GM18519 (cell line): ENCODE results near the gene PRTN3.

Experiments
- ATAC-seq: cut with Tn5 transposase; IDR thresholded peaks from one replicate; pipeline ENCODE4 v1.9.1; 2021; ENCODE audit warnings: mild to moderate bottlenecking, moderate library complexity; ENCODE audit not compliant: unreplicated experiment, low FRiP score

PRTN3 gene, protein sequence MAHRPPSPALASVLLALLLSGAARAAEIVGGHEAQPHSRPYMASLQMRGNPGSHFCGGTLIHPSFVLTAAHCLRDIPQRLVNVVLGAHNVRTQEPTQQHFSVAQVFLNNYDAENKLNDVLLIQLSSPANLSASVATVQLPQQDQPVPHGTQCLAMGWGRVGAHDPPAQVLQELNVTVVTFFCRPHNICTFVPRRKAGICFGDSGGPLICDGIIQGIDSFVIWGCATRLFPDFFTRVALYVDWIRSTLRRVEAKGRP

DNA sequence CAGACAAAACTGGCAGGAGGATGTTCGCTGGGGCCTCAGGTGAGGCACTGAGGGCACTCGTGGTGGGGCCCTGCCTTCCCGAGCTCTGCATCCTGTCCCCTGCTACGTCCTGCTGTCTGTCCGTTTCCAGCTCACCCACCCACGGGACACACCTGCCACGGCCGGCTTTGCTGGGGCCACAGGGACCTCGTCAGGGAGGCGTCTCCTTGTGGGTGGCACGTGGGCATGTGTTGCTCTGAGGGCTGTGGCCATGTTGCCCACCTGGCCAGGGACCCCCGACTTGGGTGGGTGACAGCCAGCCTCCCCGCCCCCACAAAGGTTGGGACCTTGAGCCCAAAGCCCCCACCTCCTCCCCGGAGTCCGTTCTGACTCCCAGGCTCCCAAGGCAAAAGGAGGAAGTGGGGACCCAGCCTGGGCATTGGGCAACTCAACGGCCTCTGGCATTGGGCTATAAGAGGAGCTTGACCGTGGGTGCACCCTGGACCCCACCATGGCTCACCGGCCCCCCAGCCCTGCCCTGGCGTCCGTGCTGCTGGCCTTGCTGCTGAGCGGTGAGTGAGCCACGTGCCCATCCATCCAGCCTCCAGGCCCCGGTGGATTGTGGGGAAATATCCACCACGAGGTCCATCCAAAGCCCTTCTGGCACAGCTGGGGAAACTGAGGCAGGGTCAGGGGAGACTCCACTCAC is at the start of gene PRTN3:
PRTN3 (plus strand) TSS at position 481 of the 688 bp plus-strand sequence; CDS start at position 491, 10 bp downstream.
- no peak for ATAC-seq

DNA sequence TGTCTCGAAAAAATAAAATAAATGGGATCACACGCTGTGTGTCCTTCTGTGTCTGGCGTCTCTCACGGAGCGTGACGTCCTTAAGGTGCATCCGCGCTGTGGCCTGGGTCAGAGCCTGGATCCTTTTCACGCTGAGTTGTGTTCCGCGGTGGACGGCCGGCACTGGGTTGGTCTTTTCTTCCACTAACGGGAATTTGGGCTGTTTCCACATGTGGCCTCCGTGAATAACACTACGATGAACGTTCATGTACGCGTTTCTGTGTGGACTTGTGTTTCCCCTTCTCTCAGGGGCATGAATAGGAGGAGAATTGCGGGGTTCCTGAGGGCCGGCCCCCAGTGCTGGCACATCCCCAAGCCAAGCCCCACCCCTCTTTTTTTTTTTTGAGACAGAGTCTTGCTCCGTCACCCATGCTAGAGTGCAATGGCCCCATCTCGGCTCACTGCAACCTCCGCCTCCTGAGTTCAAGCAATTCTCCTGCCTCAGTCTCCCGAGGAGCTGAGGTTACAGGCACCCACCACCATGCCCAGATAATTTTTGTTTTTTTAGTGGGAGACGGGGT is 49.7 kb upstream of the PRTN3 start:
- no peak for ATAC-seq

DNA sequence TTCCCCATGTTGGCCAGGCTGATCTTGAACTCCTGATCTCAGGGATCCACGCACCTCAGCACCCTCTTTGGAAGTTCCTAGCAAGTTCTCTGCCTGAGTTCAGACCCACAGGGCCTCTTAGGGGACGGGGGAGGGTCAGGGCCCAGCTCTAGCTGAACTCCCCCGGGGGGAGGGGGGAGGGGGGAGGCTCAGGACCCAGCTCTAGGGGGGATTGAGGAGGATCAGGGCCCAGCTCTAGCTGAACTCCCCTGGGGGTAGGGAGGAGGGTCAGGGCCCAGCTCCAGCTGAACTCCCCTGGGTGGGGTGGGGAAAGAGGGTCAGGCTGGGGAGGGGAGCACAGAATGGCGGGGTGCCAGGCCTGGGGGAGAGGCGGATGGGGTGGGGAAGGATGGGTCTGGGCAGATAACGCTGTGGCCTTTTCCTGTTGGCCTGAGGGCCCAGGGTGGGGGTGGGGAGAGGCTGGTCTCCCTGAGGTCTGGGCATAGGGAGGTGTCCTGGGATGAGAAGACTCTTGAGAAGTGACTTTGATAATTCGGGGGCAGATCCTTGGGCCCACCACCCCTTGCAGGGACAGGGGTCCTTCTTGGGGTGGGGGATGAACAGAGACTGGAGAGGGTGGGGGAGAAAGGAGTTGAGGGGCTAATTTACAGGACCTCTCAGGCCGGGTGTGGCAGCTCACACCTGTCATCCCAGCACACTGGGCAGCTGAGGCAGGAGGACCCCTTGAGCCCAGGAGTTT is 49.1 kb upstream of the PRTN3 start:
- ATAC-seq, result no peak

DNA sequence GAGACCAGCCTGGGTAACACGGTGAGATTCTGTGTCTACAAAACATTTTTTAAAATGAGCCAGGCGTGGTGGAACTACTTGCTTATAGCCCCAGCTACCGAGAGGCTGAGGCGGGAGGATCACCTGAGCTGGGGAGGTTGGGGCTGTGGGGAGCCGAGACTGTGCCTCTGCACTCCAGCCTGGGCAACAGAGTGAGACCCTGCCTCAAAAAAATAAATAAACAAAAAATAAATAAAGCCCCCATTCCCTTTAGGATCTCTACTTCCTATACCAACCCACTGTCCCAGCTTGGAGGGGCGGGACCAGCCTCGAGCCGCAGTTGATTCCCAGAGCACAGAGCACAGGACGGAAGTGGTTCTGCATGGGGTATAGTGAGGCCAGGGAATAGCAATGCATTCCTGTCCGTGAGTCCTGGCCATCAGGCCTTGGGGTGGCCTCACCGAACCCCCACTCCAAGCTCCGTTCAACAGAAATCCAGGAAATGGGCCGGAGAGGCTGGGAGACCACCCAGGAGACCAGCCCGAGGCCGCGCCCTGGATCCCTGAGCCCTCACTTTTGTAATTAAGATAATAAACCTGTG is 48.4 kb upstream of the PRTN3 start:
- ATAC-seq, result no peak

DNA sequence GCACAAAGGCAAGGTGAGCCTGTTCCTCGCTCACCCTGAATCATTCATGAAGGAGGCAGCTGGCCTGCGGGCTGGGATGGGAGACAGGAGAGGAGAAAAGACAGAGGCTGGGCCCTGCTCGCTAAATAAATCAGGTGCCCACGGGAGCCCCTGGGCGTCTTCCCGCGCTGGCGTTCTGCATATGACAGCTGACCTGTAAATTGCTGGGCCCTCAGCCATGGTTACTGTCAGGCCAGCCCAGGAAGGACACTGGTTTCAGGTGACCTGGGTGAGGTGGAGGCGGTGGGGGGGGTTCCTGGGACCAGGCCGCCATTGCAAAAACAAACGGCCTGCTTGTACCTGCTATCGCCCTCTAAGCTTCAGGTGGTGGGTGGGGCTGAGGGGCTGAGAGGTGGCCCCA is 47.0 kb upstream of the PRTN3 start:
- ATAC-seq, result no peak

DNA sequence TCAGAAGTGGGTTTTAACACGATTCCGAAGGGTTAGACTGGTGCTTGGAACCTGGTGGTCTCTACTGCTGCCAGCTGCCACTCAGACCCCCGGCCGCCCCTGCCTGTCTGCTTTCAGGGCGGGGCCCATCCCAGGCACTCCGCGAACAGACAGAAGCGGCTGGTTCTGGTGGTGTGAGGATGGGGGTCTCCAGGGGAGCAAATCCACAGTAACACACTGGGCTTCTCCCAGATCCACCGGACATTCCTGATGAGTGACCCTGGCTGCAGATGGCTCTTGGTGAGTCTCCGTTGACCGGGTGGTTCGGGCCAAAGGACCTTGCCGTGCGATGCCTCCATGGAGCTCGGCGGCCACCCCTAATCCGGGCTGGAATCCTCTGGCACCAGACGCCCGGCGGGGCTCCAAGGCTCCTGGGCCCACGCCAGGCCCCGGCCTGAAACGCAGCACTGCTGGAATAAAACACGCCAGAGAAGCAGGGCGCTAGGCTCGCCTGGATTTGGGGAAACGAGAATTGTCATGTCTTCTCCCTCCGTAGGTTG is 45.7 kb upstream of the PRTN3 start:
- ATAC-seq, result no peak

DNA sequence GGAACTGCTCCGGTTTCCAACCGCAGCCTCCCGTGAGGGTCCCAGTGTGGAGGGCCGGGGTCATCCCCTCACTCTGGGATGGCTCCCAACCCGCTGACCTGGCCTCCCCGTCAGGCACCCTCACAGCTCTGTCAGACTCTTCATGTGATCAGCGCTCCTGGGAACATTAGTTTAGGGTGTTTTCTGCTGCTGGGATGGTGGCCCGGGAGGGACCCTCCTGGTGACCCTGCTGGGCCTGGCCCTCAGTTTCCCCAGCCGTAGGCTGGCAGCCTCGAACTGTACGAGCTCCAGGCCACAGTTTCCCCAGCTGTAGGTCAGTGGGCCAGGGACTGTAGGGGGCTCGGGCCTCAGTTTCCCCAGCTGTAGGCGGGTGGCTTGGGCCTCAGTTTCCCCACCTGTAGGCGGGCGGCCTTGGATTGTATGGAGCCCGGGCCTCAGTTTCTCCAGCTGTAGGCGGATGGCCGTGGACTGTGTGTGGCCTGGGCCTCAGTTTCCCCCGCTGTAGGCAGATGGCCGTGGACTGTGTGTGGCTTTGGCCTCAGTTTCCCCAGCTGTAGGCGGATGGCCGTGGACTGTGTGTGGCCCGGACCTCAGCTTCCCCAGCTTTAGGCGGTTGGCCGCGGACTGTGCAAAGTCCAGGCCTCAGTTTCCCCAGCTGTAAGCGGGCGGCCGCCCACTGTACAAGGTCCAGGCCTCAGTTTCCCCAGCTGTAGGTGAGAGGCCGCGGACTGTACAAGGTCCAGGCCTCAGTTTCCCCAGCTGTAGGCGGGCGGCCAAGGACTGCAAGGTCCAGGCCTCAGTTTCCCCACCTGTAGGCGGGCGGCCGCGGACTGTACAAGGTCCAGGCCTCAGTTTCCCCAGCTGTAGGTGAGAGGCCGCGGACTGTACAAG is 44.9 kb upstream of the PRTN3 start:
- no peak for ATAC-seq

DNA sequence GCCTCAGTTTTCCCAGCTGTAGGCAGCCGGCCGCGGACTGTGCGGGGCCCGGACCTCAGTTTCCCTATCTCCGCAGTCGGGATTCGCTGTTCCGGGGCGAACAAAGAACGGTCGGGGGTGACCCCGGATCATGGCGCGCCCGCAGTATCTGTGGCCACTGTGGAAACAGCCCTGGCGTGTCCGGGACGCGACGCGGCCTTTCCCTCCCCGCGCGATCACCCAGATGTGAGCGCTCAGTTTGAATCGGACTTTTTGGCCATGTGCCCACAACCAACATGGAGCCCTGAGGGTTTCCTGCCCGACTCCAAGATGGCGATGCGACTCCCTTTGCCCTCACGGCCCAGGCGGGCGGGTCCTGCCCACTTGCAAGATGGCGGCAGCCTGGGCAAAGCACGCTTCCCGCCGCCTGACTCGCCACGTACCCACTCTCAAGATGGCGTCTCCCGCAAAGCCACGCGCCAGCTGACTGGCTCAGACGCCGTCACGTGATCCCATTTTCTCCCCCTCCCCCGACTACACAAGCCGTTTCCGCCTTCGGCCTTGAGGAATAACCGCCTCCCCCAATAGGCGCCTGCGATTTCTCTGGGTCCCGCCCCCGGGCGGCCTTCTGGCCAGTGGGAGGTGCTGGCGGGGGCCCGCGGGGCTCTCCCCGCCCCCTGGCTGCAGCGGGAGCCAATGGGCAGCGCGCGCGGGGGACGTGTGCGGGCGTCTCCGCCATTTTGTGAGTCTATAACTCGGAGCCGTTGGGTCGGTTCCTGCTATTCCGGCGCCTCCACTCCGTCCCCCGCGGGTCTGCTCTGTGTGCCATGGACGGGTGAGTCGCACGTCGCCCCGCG is 43.9 kb upstream of the PRTN3 start, which contains the start of gene PTBP1:
PTBP1 (plus strand) TSS at position 761 of the 836 bp plus-strand sequence; CDS start at position 807, 46 bp downstream.
- ATAC-seq, result peak; percentile 62

DNA sequence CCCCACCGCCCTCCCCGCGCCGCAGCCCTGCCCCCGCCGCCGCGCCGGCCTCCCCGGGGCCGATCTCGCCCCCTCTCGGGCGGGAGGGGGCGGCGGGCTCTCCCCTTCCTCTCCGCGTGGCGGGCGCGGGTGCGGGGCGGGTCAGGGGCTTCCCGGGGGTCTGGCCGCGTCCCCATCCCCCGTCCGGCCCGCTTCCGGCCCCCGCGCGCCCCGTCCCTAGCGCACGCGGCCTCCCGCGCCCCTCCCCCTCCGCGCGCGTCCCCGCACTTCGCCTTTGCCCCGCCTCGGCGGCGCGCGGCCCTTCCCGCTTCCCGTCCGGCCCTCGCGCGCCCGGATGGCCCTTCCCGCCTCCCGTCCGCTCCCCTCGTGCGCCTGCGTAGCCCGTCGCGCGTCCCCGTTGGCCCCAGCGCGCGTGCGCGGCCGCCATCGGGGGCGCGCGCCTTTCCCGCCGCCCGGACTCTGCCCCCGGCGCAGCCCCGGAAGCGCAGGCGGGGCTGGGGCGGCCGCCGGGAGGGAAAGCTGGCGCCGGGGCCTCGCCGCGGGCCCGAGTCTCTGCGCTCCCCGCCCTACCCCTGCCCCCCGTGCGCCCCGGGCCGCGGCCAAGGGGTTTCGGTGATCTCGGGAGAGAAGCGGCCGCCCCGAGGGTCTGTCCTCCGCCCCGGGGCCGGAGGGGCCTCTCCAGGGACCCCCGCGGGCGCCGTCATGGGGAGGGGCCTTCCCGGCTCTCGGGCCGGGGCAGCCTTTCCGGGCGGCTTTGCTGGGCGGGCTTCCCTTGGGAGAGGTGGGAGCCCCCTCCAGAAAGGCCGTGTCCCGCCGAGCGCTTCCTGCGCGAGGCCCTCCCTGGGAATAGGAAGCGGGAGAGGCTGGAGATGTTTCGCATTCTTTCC is 43.0 kb upstream of the PRTN3 start:
- peak; percentile 25 for ATAC-seq

DNA sequence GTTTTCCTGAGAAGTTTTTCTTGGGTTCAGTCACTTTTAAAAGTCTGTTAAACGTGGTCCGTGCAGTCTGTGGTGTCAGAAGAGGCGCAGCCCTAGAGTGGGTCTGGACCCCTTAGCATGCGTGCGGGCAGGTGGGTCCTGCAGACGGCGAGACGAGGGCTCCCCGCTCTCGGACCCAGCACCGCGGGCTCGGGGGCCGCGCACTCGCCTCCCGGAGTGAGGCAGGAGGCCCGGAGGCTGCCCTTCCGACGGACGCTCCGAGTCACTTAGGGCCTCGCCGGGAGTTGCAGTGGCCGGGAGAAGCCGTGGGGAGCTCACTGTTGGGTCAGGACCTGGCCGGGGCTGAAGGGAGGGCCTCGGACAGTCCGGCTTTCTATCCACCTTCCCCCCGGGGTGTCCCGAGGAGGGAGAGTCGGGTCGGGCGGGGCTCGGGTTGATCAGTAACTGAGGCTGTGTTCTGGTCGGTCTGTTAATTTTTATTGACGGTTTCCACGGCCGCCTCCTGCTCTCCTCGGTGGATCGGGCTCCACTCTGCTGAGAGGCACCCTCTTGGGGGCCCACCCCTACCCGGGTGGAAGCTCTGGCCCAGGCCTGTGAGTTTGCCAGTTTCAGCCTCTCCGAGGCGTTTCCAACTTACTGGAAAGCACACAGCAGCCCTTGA is 42.3 kb upstream of the PRTN3 start:
- no peak for ATAC-seq

DNA sequence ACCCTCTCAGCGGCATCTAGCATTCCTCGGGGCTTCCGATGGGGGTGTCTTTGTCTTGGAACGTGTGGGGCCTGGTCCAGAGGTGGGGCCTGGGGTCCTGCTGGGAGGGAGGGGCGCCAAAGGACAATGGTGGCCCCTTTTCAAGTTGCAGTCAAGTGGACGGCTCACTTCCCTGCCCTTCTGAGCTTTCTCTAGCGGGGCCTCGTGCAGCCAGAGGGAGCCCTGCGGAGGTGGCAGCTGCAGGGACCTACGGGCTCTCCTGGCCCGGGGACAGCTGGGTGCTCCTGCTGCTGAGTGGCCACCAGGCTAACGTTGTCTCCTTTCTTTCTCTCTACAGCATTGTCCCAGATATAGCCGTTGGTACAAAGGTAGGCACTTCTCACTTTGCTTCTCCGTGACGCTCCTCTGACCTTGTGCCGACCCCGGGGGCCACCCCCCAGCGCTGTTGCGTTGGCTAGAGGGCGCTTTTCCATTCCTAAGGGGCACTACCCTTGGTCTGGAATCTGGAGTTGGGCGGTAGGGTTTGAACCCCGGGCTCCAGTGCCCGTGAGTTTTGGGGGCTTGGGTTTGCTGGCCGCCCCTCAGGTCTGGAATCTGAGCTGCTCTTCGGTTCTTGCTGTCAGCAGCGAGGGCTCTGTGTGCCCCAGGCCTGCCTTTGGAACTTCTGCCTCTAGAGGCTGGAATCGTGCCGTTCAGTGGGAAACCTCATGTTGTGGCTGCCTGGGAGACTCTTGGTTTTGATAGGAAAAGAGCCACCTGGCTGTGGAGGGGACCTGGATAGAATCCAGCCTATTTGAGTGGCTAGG is 41.5 kb upstream of the PRTN3 start:
- ATAC-seq, result no peak

DNA sequence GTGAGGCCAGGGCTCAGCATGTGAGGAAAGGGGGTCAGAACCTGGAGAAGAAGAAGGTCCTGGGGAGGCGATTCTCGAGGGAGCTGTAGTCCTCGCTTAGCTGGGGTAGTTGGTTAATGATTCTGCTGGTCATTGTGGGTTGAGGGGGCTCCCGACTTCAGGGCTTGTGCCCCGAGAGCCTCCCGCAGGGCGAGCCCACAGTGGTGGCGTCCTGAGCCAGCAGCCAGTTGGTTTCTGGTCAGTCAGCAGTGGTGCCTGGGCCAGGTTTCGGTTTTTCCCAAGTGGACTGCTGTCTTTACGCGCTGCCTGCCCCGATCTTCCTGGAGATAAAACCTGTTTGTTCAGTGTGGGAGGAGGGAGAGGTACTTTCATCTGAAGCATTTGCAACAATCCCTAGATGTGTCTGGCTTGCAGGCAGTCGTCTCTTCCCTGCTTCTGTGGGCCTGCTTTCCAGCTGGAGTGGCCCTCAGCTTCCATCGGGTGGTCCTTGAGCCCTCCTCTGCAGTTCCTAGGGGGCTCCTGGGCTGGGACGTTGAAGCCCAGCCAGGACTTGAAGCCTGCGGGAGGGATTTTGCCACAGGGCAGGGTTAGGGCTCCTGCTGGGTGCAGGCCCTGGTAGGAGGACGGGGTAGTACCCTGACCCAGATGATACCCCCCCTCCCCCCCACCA is 40.3 kb upstream of the PRTN3 start:
- no peak for ATAC-seq

DNA sequence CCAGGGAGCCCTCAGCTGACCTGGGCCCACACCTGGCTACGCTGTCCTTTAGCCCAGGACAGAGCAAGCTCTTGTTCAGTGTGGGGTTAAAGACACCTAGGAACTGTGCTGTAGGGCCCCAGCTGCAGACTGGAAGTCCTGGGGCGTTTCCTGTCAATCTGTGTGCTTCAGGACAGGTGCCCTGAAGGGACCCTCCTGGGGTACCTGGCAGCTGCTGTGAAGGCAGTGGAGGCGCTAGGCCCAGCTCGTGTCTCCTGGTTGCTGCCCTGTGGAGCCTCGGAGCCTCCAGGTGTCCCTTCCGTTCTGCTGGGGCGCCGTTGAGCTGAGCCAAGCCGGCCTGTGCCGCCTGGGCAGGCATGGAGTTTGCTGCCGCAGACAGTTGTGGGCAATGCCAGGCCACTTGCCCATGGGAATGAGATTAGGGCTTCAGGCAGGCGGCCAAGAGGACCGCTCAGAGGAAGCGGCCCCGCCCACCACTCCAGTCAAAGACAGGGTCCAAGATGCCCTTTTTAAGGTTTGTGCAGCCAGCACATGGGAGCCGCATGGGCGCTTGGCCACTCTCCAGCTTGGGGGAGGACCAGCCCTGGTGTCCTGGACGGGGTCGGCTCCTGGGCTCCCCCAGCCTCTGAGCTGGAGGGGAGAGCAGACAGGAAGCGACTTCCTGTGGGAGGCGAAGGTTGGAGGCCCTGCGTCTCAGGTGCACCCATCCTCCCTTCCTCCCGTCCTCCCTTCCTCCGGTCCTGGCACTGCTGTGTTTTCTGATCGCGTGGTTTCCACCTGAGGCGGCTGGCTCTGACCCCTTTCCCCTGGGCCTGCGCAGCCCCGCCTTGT is 39.6 kb upstream of the PRTN3 start:
- no peak for ATAC-seq

DNA sequence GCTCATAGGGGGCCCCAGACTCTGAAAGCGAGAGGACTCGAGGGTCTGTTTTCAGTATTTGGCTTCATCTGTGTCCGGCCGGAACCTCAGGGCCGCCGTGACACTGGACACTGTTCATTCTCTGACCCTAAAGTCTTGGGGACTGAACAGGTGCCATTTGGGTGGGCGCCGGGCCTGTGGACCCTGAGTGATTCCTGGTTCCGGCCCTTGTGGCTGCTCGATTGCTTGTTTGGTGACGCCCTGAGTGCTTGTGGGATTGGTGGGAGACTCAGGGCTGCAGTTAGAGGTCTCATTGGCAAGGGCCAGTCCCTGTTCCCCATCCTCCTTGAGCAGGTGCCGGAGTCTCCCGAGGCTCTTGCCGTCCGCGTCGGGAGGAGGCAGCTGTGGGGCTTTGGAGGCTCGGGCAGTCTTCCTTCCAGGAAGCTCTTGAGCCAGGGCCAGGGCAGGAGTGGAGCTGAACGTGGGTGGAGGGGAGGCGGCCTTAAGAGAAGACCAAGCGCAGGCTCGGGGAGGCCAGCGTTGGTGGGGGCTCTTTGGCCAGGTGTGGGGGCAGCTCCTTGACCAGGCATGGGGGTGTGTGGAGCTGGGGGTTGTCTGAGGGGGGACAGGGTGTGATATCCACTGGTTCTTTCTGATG is 38.8 kb upstream of the PRTN3 start:
- ATAC-seq, result no peak
